GM18520 (cell line): ENCODE data around the gene COMMD1.
"Not testable (repeated sequence)": the region's sequence is repeated elsewhere in the genome, so short reads cannot be mapped to it uniquely, and the experiment has no call there.

Source experiments
- ATAC-seq: cut with Tn5 transposase; IDR thresholded peaks from one replicate; pipeline ENCODE4 v1.9.1; 2021; ENCODE audit not compliant: unreplicated experiment

The COMMD1 gene

GRCh38 chr2:62133320-62133823, 227.9 kb downstream of the COMMD1 start:
- ATAC-seq, result no peak

DNA sequence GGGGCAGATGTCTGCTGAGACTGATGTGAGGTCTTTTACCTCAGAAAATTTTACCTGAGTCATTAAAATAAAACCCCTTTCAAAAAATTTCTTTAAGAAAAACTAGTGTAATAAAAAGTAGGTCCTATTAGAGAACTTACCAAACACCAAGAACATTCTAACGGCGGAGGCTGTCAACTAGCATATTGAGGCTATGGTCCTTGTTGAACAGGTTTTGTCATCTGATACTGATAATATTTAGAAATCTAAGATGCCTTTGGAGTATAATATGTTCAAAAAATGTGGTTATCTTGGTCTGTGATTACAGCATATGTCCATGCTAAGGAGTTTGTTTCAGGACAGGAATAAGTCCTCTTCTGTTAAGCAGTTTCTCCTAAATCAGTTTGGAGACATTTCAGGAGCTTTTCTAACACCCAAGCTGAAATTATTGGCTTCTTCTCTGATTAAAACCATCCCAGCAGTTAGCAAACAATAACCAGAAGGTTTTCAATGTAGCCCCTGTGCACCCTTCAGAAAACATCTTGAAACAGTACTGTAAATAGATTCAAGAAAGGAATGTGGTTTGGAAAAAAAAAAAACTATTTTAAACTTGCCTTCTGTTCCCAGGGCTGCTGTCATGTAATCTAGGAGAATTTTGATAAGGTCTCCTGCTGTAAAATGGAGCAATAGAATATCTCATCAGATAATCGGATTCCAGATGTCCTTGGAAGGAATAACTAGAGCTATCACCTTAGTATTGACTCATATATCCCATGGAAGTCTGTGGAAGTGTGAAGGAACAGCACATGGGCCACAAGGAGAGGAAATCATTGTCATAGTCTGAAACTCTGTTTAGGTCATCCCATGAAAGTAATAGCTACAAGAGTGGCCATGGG, 231.7 kb downstream of the COMMD1 start:
- ATAC-seq, result no peak

DNA sequence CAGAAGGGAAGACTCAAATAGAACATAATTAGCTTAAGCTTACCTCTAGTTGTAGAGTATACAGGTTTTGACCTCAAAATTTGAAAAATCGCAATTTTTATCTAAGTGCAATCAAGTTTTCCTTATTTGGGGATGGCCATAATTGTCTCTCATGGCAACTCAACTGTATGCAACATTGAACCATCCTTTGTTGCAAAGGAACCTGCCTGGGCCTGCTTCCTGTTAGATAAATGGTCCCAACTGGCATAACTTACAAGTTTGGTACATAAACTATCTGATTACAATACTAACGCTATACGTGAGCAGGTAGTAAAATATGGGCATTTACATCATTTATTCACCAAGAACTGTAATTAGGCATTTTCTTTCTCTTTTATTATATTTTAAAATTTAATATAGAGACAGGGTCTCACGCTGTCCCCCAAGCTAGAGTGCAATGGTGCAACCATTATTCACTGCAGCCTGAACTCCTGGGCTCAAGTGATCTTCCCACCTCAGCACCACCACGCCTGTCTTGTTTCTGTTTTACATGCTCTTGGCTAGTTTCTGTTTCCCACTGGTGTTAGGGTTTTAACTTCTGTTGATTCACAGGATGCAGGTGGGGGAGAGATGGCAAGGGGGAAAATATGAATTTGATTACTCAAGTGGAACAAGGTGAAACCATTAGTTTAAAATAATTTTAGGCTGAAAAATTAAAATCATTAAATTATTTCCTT, 235.1 kb downstream of the COMMD1 start:
- ATAC-seq, result peak; percentile 33

DNA sequence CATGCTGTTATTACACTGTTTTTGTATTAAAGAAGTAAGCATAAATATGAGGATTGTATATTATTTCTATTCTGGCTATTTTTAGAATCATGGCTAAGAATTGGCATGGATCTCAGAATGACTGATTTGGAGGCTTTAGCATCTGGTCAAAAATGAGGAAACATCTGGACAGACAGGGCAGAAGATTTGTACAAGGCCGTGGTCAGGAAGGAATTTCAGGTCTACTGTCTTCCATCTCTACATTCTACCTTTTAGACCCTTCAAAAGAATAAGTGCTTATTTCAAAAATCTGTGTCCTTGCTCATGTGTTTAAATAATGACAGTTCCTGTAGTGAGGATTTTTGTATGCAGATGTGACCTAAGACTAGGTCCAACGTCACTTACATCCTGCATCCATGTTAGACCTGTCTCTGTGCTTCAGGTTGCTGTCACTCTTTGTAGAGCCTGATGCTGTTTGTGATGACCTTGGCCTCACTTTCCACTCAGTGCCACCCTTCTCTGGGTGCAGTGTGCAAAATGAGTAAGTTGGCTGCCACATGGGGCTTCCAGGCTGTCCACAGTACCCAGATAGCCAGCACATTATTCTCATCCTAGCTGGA, 235.8 kb downstream of the COMMD1 start:
- no peak for ATAC-seq

- no peak for ATAC-seq
Observed at GRCh38 chr2:62142054-62142453, 236.6 kb downstream of the COMMD1 start.

- ATAC-seq, result no peak
Observed at GRCh38 chr2:62143696-62144095, 238.2 kb downstream of the COMMD1 start.

GRCh38 chr2:62144689-62145477, 239.4 kb downstream of the COMMD1 start:
- ATAC-seq, result no peak

GRCh38 chr2:62145478-62146100, 240.1 kb downstream of the COMMD1 start:
- no peak for ATAC-seq

DNA sequence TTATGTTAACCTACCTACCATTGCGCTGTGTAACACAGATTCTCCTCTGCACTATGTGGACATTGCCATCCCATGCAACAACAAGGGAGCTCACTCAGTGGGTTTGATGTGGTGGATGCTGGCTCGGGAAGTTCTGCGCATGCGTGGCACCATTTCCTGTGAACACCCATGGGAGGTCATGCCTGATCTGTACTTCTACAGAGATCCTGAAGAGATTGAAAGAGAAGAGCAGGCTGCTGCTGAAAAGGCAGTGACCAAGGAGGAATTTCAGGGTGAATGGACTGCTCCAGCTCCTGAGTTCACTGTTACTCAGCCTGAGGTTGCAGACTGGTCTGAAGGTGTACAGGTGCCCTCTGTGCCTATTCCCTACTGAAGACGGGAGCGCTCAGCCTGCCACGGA, 241.3 kb downstream of the COMMD1 start:
- not testable (repeated sequence) for ATAC-seq

GRCh38 chr2:62147610-62148301, 242.3 kb downstream of the COMMD1 start:
- ATAC-seq, result no peak

- no peak for ATAC-seq
Observed at GRCh38 chr2:62149708-62150107, 244.2 kb downstream of the COMMD1 start.

DNA sequence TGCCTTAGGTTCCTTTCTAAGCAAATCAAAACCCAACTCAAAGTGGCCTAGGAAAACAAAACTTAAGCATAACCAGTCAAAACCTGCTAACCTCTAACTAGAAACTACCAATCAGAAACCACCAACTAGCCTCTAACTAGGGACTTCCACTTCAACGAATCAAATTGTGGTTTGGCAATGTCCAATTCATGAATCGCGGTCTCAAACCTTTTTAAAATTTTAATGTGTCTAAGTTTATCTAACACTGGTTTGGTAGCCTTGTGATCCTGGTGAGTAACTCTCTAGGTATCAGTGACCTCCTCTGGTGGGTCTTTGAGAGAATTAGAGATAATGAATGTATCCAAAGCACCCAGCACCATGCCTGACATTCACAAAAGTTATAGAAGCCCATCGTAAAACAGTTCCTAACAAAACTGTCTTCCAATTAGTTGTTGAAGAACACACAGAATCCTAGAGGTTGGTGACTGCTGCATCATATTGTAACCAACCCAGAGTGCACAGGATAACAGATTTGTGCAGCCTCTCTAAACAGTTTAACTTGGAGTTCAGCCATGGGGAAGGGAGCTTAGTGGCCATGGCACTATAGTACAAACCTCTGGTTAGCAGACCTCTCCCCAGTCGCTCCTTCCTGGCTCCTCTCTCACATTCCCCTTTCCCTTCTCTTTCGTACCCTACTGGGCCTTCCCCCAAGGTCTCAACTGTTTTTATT, 245.3 kb downstream of the COMMD1 start:
- ATAC-seq, result no peak

GRCh38 chr2:62151306-62151638, 245.8 kb downstream of the COMMD1 start:
- ATAC-seq, result no peak

- ATAC-seq, result no peak
Observed at GRCh38 chr2:62152000-62152399, 246.5 kb downstream of the COMMD1 start.

DNA sequence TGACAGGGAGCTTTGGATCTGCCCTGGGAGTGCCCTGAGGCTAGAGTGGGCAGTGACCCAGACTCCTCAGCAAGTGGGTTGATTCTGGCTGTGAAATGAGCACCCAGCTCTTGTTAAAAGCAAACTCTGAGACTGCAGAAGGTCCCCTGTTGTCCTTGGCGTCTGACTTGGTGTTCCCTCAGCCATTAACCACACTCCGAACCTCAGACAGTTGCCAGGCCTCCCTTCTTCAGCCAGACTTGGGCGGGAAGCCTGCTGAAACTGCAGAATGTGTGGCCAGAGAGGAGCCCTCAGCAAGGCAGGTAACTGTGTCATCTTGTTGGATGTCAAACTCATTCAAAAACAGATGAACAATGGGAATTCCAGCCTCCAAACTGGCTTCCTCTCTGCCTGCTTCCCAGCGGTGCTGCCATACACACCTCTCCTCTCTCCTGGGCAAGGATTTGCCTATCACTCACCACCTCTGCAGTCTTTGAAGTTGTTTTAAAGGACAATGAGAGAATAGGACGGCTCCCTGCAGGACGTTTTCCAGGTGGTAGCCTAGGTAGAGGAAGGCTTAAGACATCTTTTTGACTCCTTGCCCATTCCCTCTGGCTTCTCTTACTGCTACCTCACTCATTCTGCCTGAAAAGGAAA, 251.5 kb downstream of the COMMD1 start:
- ATAC-seq, result no peak

GRCh38 chr2:62158444-62159121, 253.1 kb downstream of the COMMD1 start:
- no peak for ATAC-seq

DNA sequence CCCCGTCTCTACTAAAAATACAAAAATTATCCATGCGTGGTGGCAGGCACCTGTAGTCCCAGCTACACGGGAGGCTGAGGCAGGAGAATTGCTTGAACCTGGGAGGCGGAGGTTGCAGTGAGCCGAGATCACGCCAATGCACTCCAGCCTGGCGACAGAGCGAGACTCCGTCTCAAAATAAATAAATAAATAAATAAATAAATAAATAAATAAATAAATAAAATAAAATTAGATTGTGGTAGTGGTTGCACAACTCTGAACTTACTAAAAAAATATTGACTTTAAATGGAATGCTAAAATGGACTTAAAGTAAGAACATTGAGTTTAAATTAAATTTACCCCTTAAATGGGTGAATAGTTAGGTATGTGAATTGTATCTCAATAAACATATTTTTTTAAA, 255.2 kb downstream of the COMMD1 start:
- ATAC-seq, result not testable (repeated sequence)

GRCh38 chr2:62163106-62163831, 257.8 kb downstream of the COMMD1 start:
- no peak for ATAC-seq
